Measurements from ENCODE around the gene HUS1B. TPM values are rescaled to one million over a fixed set of nuclear protein-coding genes. Genes with fewer than 3 reads are reported as not detected.

Gene HUS1B
- total RNA-seq, 1 experiment from 2014 or later = 0.94 TPM

DNA sequence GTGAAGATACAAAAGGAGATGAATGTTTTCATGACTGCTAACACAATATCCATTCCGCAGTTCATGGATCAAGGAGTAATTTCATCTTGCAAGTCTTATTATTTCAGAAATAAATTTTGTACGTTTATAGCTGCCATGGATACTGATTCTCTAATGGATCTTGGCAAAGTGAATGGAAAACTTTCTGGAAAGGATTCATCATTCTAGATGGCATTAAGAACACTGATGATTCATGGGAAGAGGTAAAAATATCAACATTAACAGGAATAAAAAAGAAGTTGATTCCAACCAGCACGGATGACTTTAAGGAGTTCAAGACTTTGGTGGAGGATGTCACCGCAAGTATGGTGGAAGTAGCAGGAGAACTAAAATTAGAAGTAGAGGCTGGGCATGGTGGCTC, 2.8 kb downstream of the HUS1B start:
- Histone ChIP-seq H3K4me3 (no peak overlapping the region), H3K36me3 (ENCODE audit: low read depth) (no peaks in the 10 kb centered on the region), H3K27me3 (ENCODE audit: insufficient read depth, low read depth) (no peaks in the 10 kb centered on the region), H3K79me2 (ENCODE audit: low read depth) (no peaks in the 10 kb centered on the region), H3F3A (ENCODE audit: insufficient read depth, low read depth) (no peaks in the 10 kb centered on the region), H3K4me2 (no peak overlapping the region), H3K9me3 (ENCODE audit: insufficient read depth, low read depth) (no peaks in the 10 kb centered on the region), H3K9me2 (ENCODE audit: insufficient read depth) (no peaks in the 10 kb centered on the region), H3K4me1 (replicated peaks; ENCODE audit: insufficient read depth) (no peaks in the 10 kb centered on the region), H2AFZ (no peak overlapping the region), H4K20me1 (ENCODE audit: insufficient read depth) (no peaks in the 10 kb centered on the region), H3K27ac (no peak overlapping the region)
- ChIA-PET CTCF (no interaction called here), POLR2A (ENCODE audit: unreplicated experiment) (no interaction called here)
- intact Hi-C loops (cut with micrococcal nuclease; ENCODE audit: unreplicated experiment) = no loop called here
- DNase-seq = no peak
- no TSS peak for BruUV-seq (replicated peaks)
- TF ChIP-seq, protein P1, sequence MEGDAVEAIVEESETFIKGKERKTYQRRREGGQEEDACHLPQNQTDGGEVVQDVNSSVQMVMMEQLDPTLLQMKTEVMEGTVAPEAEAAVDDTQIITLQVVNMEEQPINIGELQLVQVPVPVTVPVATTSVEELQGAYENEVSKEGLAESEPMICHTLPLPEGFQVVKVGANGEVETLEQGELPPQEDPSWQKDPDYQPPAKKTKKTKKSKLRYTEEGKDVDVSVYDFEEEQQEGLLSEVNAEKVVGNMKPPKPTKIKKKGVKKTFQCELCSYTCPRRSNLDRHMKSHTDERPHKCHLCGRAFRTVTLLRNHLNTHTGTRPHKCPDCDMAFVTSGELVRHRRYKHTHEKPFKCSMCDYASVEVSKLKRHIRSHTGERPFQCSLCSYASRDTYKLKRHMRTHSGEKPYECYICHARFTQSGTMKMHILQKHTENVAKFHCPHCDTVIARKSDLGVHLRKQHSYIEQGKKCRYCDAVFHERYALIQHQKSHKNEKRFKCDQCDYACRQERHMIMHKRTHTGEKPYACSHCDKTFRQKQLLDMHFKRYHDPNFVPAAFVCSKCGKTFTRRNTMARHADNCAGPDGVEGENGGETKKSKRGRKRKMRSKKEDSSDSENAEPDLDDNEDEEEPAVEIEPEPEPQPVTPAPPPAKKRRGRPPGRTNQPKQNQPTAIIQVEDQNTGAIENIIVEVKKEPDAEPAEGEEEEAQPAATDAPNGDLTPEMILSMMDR (conservative IDR thresholded peaks at IDR 0.05) = no peak
- no peak for TF ChIP-seq EZH2 (IDR thresholded peaks at IDR 0.05; ENCODE audit: low read depth)

DNA sequence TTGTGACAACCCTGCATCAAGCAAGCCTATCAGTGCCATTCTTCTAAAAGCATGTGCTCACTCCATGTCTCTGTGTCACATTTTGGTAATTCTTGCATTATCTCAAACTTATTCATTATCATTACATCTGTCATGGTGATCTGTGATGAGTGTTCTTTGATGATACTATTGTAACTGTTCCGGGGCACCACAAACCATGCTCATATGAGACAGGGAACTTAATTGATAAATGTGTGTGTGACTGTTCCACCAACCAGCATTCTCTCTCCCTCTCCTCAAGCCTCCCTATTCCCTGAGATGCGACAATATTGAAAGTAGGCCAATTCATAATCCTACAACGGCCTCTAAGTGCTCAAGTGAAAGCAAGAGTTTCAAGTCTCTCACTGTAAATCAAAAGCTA, 4.0 kb downstream of the HUS1B start:
- Histone ChIP-seq H4K20me1 (ENCODE audit: insufficient read depth) (no peaks in the 10 kb centered on the region), H3K9me3 (ENCODE audit: insufficient read depth, low read depth) (no peaks in the 10 kb centered on the region), H3F3A (ENCODE audit: insufficient read depth, low read depth) (no peaks in the 10 kb centered on the region), H3K36me3 (ENCODE audit: low read depth) (no peaks in the 10 kb centered on the region), H2AFZ (no peak overlapping the region), H3K9me2 (ENCODE audit: insufficient read depth) (no peaks in the 10 kb centered on the region), H3K4me3 (no peak overlapping the region), H3K79me2 (ENCODE audit: low read depth) (no peaks in the 10 kb centered on the region), H3K4me1 (replicated peaks; ENCODE audit: insufficient read depth) (no peaks in the 10 kb centered on the region), H3K27me3 (ENCODE audit: insufficient read depth, low read depth) (no peaks in the 10 kb centered on the region), H3K4me2 (no peak overlapping the region), H3K27ac (no peak overlapping the region)
- no peak for DNase-seq
- intact Hi-C loops (cut with micrococcal nuclease; ENCODE audit: unreplicated experiment) = no loop called here
- POLR2A ChIA-PET (ENCODE audit: unreplicated experiment) = no interaction called here
- CTCF ChIA-PET = no interaction called here
- no TSS peak for BruUV-seq (replicated peaks)
- TF ChIP-seq, protein P1 (conservative IDR thresholded peaks at IDR 0.05) = no peak
- no peak for TF ChIP-seq EZH2 (IDR thresholded peaks at IDR 0.05; ENCODE audit: low read depth)

DNA sequence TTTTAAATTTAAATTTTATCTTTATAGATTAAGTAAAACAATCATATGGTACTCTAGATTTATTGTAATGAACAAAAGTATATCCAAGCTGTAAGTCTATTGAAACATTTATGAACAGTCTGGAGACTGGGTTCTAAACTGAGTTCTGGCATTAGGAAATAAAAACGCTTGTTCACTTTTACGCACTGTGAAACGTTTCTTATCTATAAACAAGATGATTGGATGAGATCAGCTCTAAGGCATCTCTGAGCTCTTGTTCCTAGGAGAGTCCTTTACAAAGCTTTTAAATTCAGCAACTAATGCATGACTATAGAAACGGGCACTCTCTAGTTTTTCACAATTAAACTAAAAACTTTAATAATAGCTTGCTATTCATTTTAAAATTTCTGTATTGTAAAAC, 6.8 kb downstream of the HUS1B start:
- POLR2A ChIA-PET (ENCODE audit: unreplicated experiment) = no interaction called here
- no peak overlapping the region for H3K4me2 ChIP-seq
- H3K4me1 ChIP-seq (replicated peaks; ENCODE audit: insufficient read depth) = no peaks in the 10 kb centered on the region
- CTCF ChIA-PET = no interaction called here
- intact Hi-C loops (cut with micrococcal nuclease; ENCODE audit: unreplicated experiment) = no loop called here
- H3K36me3 ChIP-seq (ENCODE audit: low read depth) = no peaks in the 10 kb centered on the region
- no peaks in the 10 kb centered on the region for H3K9me3 ChIP-seq (ENCODE audit: insufficient read depth, low read depth)
- H3K9me2 ChIP-seq (ENCODE audit: insufficient read depth) = no peaks in the 10 kb centered on the region
- no TSS peak for BruUV-seq (replicated peaks)
- TF ChIP-seq EZH2 (IDR thresholded peaks at IDR 0.05; ENCODE audit: low read depth) = no peak
- TF ChIP-seq, protein P1 (conservative IDR thresholded peaks at IDR 0.05) = no peak
- no peaks in the 10 kb centered on the region for H3K27me3 ChIP-seq (ENCODE audit: insufficient read depth, low read depth)
- DNase-seq = no peak
- no peak overlapping the region for H3K27ac ChIP-seq
- H3K79me2 ChIP-seq (ENCODE audit: low read depth) = no peaks in the 10 kb centered on the region
- H3F3A ChIP-seq (ENCODE audit: insufficient read depth, low read depth) = no peaks in the 10 kb centered on the region
- H4K20me1 ChIP-seq (ENCODE audit: insufficient read depth) = no peaks in the 10 kb centered on the region
- H3K4me3 ChIP-seq = no peak overlapping the region
- no peak overlapping the region for H2AFZ ChIP-seq
